OCI-LY1 (cell line): ENCODE data around the gene TIMP3.

Experiments used
- H2AFZ ChIP-seq: fragments of 200-600 bp; sonication (generic), shearing (Covaris generic); 2 replicates; pipeline ENCODE4 v1.6.0; 2014; ENCODE audit warnings: antibody characterized with exemption, mild to moderate bottlenecking, low read length
- H3F3A ChIP-seq: fragments of 200-600 bp; sonication (generic), shearing (Covaris generic); 2 replicates; pipeline ENCODE4 v1.6.0; 2014; ENCODE audit warnings: mild to moderate bottlenecking, antibody characterized with exemption, low read length, moderate library complexity; ENCODE audit not compliant: insufficient read depth
- H3K27ac ChIP-seq: fragments of 200-600 bp; sonication (generic); 2 replicates; pipeline ENCODE4 v1.5.1; 2014; ENCODE audit warnings: low read length, mixed run types, mild to moderate bottlenecking, low read depth; ENCODE audit not compliant: poor library complexity, severe bottlenecking
- H3K27me3 ChIP-seq: fragments of 200-600 bp; sonication (generic); 2 replicates; pipeline ENCODE4 v1.6.0; 2014; ENCODE audit warnings: antibody characterized with exemption, mild to moderate bottlenecking, low read length, moderate library complexity; ENCODE audit not compliant: insufficient read depth
- H3K36me3 ChIP-seq: fragments of 200-600 bp; sonication (generic); 2 replicates; pipeline ENCODE4 v1.6.1; 2014; ENCODE audit warnings: mild to moderate bottlenecking, antibody characterized with exemption, low read length, moderate library complexity, mixed read lengths; ENCODE audit not compliant: insufficient read depth
- H3K4me1 ChIP-seq: fragments of 200-600 bp; sonication (generic); 2 replicates; pipeline ENCODE4 v1.5.1; 2014; ENCODE audit warnings: mild to moderate bottlenecking, low read length, moderate library complexity; ENCODE audit not compliant: insufficient read depth, severe bottlenecking
- H3K4me2 ChIP-seq: fragments of 200-600 bp; sonication (generic), shearing (Covaris generic); 2 replicates; pipeline ENCODE4 v1.6.1; 2014; ENCODE audit warnings: low read length
- H3K4me3 ChIP-seq: fragments of 200-600 bp; sonication (generic); 2 replicates; pipeline ENCODE4 v1.5.1; 2014; ENCODE audit warnings: low read length, low read depth, mild to moderate bottlenecking, mixed read lengths; ENCODE audit not compliant: poor library complexity, severe bottlenecking
- H3K79me2 ChIP-seq: fragments of 200-600 bp; shearing (Covaris generic); 2 replicates; pipeline ENCODE4 v1.6.1; 2016; ENCODE audit warnings: mixed run types, low read length, mixed read lengths; ENCODE audit not compliant: insufficient read depth
- H3K9ac ChIP-seq: fragments of 200-600 bp; sonication (generic), shearing (Covaris generic); 2 replicates; pipeline ENCODE4 v1.6.1; 2014; ENCODE audit warnings: mild to moderate bottlenecking, low read length, mixed read lengths
- H3K9me2 ChIP-seq: fragments of 200-600 bp; sonication (generic), shearing (Covaris generic); 2 replicates; pipeline ENCODE4 v1.6.1; 2014; ENCODE audit warnings: low read depth, mild to moderate bottlenecking, low read length, mixed read lengths
- H3K9me3 ChIP-seq: fragments of 200-600 bp; shearing (Covaris generic); 2 replicates; pipeline ENCODE4 v1.6.1; 2014; ENCODE audit warnings: low read length, mixed read lengths
- H4K20me1 ChIP-seq: fragments of 200-600 bp; sonication (generic), shearing (Covaris generic); 2 replicates; pipeline ENCODE4 v1.6.0; 2016; ENCODE audit warnings: mild to moderate bottlenecking, low read length; ENCODE audit not compliant: insufficient read depth
- EZH2 ChIP-seq: fragments of 200-600 bp; sonication (generic), shearing (Covaris generic); IDR thresholded peaks from 2 replicates; pipeline ENCODE4 v1.8.0; 2017; ENCODE audit warnings: borderline replicate concordance, mixed run types, mild to moderate bottlenecking, antibody characterized with exemption, low read length, moderate library complexity, mixed read lengths
- TF ChIP-seq, protein P1 (sequence below): fragments of 200-600 bp; sonication (generic), shearing (Covaris generic); IDR thresholded peaks from 2 replicates; pipeline ENCODE4 v1.5.1; 2017; ENCODE audit warnings: mild to moderate bottlenecking, antibody characterized with exemption, low read length, moderate library complexity, mixed read lengths

TIMP3 gene

GRCh38 chr22:32888976-32889375 lies 87.5 kb downstream of the TIMP3 start:
- no peak for TF ChIP-seq EZH2
- TF ChIP-seq, protein P1, sequence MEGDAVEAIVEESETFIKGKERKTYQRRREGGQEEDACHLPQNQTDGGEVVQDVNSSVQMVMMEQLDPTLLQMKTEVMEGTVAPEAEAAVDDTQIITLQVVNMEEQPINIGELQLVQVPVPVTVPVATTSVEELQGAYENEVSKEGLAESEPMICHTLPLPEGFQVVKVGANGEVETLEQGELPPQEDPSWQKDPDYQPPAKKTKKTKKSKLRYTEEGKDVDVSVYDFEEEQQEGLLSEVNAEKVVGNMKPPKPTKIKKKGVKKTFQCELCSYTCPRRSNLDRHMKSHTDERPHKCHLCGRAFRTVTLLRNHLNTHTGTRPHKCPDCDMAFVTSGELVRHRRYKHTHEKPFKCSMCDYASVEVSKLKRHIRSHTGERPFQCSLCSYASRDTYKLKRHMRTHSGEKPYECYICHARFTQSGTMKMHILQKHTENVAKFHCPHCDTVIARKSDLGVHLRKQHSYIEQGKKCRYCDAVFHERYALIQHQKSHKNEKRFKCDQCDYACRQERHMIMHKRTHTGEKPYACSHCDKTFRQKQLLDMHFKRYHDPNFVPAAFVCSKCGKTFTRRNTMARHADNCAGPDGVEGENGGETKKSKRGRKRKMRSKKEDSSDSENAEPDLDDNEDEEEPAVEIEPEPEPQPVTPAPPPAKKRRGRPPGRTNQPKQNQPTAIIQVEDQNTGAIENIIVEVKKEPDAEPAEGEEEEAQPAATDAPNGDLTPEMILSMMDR: no peak
- Histone ChIP-seq H3K4me1 (no peaks in the 10 kb centered on the region), H3K27me3 (no peaks in the 10 kb centered on the region), H3K4me2 (no peak overlapping the region), H3K9me3 (no peaks in the 10 kb centered on the region), H3K36me3 (no peaks in the 10 kb centered on the region), H3K4me3 (no peak overlapping the region), H3K9me2 (no peaks in the 10 kb centered on the region), H3K79me2 (no peaks in the 10 kb centered on the region), H3K9ac (no peak overlapping the region), H3K27ac (no peak overlapping the region), H2AFZ (no peak overlapping the region), H3F3A (no peaks in the 10 kb centered on the region), H4K20me1 (no peaks in the 10 kb centered on the region)

- Histone ChIP-seq H2AFZ (no peak overlapping the region), H3K79me2 (no peaks in the 10 kb centered on the region), H3K4me1 (no peaks in the 10 kb centered on the region), H3K4me2 (no peak overlapping the region), H3F3A (no peaks in the 10 kb centered on the region), H4K20me1 (no peaks in the 10 kb centered on the region), H3K4me3 (no peak overlapping the region), H3K27me3 (no peaks in the 10 kb centered on the region), H3K36me3 (no peaks in the 10 kb centered on the region), H3K9ac (no peak overlapping the region), H3K9me2 (no peaks in the 10 kb centered on the region), H3K9me3 (no peaks in the 10 kb centered on the region), H3K27ac (no peak overlapping the region)
- TF ChIP-seq, protein P1: no peak
- no peak for TF ChIP-seq EZH2
Observed at GRCh38 chr22:32896891-32897290, 95.4 kb downstream of the TIMP3 start.

DNA sequence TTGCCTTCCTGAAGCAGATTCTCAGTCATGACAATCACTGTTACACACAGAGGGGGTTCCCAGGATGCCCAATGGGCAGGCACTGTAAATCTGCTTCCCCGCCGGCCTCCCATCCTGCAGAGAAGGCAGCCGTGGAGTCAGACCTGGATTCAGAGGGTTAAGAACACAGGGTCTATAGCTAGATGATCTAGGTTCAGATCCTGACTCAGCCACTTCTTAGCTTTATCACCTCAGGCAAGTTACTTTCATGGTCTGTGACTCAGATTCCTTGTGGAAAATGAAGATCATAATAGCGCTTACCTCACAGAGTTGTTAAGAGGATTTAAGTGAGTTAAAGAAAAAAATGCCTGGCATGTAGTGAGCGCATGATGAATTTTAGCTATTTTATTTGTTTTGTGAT lies 95.9 kb downstream of the TIMP3 start:
- TF ChIP-seq, protein P1: no peak
- no peak for TF ChIP-seq EZH2

More for the DNA sequence above, 95.9 kb downstream of the TIMP3 start:
- Histone ChIP-seq H3K79me2 (no peaks in the 10 kb centered on the region), H3K27me3 (no peaks in the 10 kb centered on the region), H3K4me1 (no peaks in the 10 kb centered on the region), H3K4me2 (no peak overlapping the region), H3K36me3 (no peaks in the 10 kb centered on the region), H4K20me1 (no peaks in the 10 kb centered on the region), H3K9me3 (no peaks in the 10 kb centered on the region), H2AFZ (no peak overlapping the region), H3K4me3 (no peak overlapping the region), H3K9ac (no peak overlapping the region), H3K27ac (no peak overlapping the region), H3F3A (no peaks in the 10 kb centered on the region), H3K9me2 (no peaks in the 10 kb centered on the region)
